C4-2B (cell line): Measurements from ENCODE around the gene VWC2L.

ENCODE experiments used
- H3K27ac ChIP-seq: fragments of 450-650 bp; 2 replicates; pipeline ENCODE4 v1.5.1; 2017
- ZFX ChIP-seq: fragments of 450-650 bp; IDR thresholded peaks from 2 replicates; pipeline ENCODE4 v1.6.1; 2017
- TF ChIP-seq, protein P1 (sequence below): fragments of 450-650 bp; conservative IDR thresholded peaks from 2 replicates; pipeline ENCODE4 v1.5.1; 2017; ENCODE audit warnings: mild to moderate bottlenecking

VWC2L gene

DNA sequence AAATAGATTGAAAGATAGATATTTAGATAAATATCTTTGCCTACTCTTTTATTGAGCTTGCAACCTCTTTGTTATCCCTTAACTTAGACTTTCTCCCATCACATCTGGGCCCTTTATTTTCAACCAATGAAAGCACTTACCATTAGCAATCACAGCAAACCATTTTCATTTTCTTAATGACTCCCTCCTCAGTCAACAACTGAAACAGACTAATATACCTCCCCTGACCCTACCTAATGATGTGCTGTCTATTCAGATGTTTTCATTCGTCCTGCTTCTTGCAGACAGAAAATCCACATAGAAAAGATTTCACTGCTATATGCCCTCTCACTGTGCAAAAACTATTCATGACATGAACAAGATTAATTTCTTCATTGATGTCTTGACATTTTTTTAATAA, 154.4 kb downstream of the VWC2L start:
- no peak overlapping the region for H3K27ac ChIP-seq
- TF ChIP-seq, protein P1, sequence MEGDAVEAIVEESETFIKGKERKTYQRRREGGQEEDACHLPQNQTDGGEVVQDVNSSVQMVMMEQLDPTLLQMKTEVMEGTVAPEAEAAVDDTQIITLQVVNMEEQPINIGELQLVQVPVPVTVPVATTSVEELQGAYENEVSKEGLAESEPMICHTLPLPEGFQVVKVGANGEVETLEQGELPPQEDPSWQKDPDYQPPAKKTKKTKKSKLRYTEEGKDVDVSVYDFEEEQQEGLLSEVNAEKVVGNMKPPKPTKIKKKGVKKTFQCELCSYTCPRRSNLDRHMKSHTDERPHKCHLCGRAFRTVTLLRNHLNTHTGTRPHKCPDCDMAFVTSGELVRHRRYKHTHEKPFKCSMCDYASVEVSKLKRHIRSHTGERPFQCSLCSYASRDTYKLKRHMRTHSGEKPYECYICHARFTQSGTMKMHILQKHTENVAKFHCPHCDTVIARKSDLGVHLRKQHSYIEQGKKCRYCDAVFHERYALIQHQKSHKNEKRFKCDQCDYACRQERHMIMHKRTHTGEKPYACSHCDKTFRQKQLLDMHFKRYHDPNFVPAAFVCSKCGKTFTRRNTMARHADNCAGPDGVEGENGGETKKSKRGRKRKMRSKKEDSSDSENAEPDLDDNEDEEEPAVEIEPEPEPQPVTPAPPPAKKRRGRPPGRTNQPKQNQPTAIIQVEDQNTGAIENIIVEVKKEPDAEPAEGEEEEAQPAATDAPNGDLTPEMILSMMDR = no peak
- TF ChIP-seq ZFX = no peak

DNA sequence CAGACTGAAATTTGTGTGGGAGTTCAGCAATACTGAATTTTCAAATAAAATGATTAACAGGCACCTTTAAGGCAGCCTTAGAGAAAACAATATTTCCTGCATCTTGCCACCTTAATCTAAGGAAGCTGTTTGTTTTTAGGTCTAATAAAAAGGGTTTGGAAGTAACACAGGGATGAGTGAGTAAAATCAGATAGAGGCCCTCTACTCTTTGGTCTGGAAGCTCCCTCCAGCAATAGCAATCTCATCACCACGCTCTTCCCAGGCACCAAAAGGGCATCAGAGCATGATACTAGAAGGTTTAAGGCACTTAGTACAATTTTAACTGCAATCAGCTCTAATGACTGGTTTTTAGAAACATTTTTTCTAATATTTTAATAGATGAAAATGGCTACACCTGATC, 155.6 kb downstream of the VWC2L start:
- no peak for TF ChIP-seq ZFX
- TF ChIP-seq, protein P1 = no peak
- no peak overlapping the region for H3K27ac ChIP-seq

DNA sequence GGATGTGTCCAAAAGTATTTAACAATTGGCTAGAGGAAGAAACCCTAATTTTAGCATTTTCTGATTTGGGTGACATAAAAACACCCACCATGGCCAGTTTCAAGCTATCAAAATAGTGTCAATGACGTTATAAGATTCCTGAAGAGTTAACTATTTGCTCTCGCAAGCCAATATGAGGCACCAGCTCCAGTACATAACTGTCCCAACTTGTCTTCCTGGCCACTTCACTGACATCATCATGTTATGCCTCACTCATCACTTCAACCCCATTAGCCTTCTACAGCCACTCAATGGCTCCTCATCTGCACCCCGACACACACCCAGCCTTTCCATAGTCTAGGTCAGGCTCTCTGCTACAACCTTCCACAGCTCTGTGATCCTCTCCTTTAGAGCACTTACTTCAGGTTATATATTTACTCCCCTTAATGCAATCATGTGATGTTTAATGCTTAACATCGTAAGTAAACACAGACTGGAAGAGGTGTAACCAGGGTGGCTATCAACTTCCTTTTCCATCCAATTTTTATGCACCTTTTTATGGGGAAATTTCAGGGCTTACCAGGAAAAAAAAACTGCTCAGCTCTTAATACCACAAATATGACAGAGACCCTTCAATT, 158.7 kb downstream of the VWC2L start:
- TF ChIP-seq ZFX = no peak
- TF ChIP-seq, protein P1 = no peak
- H3K27ac ChIP-seq = no peak overlapping the region

GRCh38 chr2:214574084-214574781, 163.4 kb downstream of the VWC2L start:
- no peak overlapping the region for H3K27ac ChIP-seq
- TF ChIP-seq, protein P1 = no peak
- TF ChIP-seq ZFX = no peak

DNA sequence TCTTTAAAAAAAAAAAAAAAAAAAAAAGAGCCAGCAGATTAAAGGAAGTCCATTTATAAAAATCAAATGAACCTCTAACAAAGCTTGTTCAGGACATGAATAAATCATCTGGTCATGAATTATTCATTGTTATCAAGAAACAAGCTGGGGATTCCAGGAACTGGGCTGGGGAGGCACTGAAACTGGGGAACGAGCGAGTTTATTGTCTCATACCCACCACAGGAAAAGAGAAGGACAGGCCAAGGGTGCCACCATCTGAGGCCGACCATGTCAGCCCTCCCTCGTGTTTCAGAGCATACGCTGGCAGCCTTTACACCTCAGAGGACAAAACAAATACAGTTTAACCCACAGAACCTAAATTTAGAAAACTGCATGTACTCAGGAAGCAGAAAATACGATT, 164.2 kb downstream of the VWC2L start:
- TF ChIP-seq ZFX = no peak
- TF ChIP-seq, protein P1 = no peak
- H3K27ac ChIP-seq = no peak overlapping the region

GRCh38 chr2:214575465-214575864, 164.6 kb downstream of the VWC2L start:
- TF ChIP-seq, protein P1 = no peak
- TF ChIP-seq ZFX = no peak
- H3K27ac ChIP-seq = no peak overlapping the region

DNA sequence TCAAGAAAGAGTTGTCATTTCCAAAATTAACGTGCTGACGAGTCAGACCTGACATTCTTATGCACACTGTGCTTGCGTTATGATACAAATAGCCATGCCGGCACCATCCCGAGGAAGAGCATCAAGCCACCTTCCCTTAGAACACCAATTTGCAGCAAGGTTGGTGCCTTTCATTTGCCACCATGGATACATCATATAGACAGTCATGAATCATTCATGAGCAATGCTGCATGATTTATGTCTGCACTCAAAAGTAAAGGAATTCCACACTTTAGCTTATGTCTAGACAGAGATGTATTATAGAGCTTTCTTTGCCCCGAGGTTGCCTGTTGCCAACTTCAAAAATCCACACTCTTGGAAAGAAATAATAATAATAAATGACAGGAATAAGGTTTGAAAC, 166.9 kb downstream of the VWC2L start:
- no peak for TF ChIP-seq ZFX
- TF ChIP-seq, protein P1 = no peak
- H3K27ac ChIP-seq = no peak overlapping the region
